22Rv1 (cell line): Measurements from ENCODE around the gene GUK1.

Experiments
- ZFX ChIP-seq: fragments of 450-650 bp; IDR thresholded peaks from 2 replicates; pipeline ENCODE4 v1.6.1; 2017; ENCODE audit warnings: antibody characterized with exemption, borderline replicate concordance
- TF ChIP-seq, protein P1 (sequence below): fragments of 450-650 bp; IDR thresholded peaks from 2 replicates; pipeline ENCODE4 v1.5.1; 2017; ENCODE audit warnings: mild to moderate bottlenecking

DNA sequence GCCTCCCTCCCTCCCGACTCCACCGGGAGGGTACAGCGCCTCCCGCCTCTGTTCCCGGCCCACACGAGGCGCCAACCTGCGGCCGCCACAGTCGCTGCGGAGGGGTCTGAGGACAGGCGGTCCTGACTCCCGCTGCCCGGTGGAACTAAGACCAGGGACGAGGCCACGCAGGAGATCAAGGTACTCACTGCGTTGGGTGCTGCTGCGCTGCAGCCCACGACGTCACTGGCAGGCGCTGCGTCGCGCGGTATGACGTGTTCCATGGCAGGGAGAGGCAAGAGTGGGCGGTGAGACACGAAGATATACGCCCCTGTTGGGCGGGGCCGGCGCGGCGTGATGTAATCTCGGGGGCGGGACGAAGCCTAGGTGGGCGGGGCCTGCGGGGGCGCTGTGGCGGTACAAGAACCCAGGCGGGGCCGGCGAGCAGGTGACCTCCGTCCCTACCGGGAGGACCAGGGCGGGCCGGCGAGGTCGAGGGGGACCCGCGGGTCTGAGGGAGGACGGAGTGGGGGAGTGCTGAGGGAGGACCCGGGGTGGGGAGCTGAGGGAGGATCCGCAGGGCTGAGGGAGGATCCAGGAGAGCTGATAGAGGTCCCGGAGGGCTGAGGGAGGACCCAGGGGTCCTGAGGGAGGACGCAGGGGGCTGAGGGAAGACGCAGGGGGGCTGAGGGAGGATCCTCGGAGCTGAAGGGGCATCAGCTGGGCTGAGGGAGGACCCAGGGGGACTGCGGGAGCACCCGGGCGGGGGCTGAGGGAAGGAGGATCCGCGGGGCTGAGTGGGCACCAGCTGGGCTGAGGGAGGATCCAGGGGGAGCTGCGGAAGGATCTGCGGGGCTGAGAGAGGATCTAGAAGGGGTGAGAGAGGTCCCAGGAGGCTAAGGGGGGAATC is 30.8 kb upstream of the GUK1 start, which contains the start of gene MRPL55:
- TF ChIP-seq, protein P1, sequence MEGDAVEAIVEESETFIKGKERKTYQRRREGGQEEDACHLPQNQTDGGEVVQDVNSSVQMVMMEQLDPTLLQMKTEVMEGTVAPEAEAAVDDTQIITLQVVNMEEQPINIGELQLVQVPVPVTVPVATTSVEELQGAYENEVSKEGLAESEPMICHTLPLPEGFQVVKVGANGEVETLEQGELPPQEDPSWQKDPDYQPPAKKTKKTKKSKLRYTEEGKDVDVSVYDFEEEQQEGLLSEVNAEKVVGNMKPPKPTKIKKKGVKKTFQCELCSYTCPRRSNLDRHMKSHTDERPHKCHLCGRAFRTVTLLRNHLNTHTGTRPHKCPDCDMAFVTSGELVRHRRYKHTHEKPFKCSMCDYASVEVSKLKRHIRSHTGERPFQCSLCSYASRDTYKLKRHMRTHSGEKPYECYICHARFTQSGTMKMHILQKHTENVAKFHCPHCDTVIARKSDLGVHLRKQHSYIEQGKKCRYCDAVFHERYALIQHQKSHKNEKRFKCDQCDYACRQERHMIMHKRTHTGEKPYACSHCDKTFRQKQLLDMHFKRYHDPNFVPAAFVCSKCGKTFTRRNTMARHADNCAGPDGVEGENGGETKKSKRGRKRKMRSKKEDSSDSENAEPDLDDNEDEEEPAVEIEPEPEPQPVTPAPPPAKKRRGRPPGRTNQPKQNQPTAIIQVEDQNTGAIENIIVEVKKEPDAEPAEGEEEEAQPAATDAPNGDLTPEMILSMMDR, result peak; percentile 55
- TF ChIP-seq ZFX, result no peak
